Activated CD4-positive, CD25-positive, alpha-beta regulatory T cell treated with anti-CD3 and anti-CD28 coated beads, Interleukin-2, amount 50 U/mL, for 16 hours (primary cell): ENCODE data around the gene PTPN14.
A peak's percentile ranks its signal among the peaks of the same experiment; 100 is the strongest.

Experiments used
- DNase-seq: peaks from one replicate; pipeline ENCODE4 v3.0.0-alpha.2; 2020; ENCODE audit warnings: low read depth, low spot score

Gene PTPN14

DNA sequence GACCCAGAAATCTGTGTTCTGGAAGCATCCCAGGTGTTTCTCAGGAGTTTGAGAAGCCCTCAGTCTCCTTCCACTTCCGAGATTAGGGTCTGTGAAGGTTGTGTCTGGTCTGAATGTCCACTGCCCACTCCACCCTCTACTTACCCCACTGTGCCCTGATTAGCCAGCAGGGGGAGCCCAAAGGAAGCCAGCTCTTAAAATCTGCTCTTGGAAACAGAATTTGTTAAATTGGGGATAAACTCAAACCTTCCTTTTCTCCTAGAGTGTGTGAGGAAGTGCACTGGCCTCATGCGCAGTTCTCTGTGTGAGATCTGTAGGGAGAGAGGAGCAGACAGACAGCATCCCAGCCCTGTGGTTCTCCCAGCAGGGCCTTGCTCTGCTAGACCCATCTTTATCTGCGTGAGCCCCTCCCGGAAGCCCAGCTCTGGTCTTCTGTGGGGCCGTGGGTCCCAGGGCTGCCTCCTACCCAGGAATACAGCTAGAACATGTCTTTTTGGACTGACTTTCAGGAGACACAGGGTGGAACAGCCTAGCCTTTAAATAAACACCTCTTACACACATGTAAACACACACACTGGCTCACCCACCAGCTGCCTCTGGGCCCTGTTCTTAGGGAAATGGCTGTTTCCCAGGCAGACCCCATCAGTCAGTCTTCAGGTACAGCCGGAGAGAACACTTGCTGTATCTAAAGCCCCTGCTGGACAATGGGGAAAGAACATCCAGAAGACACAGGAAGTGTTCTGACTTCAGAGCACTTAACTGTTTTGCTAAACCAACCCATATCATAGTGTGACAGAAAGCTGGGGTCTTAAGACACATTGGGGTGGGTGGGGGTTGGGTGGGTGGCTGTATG, 218.2 kb downstream of the PTPN14 start:
- DNase-seq: no peak

DNA sequence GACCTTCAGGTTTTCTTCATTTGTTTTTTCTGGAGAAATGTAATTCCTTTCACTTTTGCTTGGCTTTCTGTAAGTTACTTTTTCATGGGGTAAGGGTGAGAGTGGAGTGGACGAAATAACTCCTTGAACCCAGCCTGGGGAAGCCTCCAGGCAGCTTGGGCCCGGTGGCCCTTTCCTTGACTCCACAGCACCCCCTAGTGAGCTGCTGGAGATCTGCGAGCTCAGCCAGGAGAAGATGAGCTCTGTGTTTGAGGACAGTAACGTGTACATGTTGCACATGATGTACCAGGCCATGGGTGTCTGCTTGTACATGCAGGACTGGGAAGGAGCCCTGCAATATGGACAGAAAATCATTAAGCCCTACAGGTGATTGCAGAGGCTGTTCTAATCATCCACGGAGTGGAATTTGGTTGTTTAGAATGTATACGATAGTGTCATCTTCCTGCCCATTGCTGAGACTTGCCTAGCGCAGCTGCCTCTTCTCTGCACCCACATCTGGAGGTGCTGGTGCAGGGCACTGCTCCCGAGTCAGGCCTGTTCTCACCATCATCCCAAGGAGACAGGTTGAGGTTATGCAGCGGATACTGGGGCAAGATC, 219.5 kb downstream of the PTPN14 start:
- DNase-seq: no peak

DNA sequence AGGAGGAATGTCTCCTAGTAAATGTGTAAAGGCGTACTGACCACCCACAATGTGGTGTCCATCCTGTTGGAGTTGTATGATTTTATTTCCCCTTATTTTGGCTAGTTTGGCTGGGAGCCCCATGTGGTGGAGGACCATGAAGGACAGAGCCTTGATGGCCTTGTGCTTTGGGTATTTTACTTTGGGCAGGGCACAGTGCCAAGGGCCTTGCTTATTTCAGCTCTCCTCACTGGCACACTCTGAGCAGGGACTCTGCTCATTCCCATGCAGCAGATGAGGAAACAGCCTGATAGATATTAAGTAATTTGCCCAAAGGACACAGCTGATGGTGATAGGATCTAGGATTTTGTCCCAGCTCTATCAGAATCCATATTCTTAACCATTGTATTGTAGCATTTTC, 220.2 kb downstream of the PTPN14 start:
- no peak for DNase-seq

DNA sequence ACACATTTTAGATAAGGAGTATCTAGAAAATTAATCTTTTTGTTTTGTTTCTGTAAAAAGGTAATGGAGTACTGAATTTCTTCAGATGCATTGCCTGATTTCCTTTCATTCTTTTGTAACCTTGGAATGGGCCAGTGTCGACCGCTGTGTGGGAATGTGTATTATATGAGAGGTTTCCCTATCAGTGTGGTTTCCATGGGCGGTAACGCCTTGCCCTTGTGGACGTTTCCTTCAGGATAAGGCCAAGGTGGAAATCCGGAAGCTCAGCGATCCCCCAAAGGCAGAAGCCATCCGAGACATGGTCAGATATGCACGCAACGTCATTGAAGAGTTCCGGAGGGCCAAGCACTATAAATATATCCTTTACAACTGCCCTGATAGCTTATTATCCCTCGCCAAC, 220.7 kb downstream of the PTPN14 start:
- no peak for DNase-seq

DNA sequence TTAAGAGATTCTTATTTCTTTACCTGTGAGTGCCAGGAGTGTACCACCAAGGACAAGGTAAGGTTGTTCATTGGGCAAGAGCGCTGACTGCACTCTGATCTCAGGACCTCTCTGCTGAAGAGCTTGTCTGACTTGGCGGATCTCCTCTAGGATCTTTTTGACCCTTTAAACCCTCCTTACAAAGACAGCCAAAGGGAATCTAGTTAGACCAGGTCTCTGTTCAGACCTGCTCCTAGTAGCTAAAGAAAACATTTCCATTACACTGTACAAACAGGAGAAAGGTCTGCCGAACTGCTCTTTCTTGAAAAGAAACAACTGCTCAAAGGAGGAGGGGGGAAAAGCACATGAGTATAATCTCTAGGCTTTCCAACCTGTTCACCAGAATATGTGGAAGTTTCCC, 221.2 kb downstream of the PTPN14 start:
- DNase-seq: no peak

DNA sequence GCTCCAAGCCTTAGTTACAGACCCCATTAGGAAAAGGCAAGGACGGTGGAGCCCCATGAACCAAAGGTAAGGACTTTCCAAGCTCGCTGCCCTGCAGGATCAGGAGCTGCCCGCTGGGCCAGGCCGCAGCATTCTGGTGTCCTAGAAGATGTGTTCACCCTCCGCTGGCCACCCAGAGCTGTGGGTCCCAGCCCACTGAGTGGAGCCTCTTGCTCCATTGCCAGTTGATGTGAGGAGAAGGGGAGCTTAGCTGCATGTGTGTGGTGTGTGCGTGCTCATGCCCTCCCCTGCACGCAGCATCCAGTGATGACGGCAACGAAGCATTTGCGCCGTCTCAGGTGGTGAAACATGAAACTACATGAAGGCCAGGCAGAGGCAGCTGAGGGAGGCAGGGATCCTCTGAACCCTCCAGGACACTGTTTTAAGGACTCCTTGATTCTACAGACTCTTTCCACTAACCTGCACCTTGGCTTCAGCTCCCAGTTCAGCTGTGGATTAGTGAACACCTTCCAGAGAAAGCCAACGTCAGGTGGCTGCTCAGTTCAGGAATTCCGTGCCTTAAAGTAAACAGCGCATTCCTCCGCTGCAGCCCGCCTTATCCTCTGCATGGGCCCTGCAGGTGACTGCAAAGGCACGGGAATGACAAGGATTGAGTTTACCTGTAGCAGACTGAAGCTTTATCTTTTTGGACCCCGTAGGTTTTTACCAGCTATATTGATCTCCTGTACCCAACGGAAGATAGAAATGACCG, 221.8 kb downstream of the PTPN14 start:
- no peak for DNase-seq

DNA sequence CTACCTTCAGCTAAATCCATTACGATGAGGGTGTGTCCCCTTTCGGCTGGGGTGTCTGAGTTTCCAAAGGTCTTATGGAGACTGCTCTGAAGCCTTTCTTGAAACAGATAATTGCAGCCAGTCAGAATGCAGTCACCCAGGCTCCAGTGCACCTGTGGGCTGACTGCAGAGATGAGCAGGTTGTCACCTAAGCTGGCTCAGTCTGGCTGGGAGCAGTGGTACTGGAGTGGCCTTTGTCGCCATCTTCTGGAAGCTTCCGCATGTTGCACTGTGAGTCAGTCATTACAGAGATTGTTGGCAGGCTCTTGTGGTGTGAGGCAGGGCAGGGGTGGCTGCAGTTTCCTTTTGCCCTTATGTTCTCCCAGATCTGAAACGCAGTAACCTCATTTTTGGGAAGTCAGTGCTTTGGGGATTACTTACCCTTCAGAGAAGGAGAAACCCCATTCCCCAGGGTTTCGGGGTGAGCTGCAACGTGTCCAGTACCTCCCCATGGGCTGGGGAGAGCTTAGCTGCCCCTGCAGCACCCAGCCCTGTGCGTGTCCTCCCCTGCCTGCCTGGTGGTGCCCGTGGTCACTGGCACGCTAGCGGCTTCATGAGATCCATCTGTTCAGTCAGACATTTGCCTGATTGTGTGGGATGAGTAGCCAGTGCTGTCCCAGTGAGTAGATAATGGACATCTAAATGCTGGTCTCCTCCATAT, 222.5 kb downstream of the PTPN14 start:
- DNase-seq: peak; percentile 48

DNA sequence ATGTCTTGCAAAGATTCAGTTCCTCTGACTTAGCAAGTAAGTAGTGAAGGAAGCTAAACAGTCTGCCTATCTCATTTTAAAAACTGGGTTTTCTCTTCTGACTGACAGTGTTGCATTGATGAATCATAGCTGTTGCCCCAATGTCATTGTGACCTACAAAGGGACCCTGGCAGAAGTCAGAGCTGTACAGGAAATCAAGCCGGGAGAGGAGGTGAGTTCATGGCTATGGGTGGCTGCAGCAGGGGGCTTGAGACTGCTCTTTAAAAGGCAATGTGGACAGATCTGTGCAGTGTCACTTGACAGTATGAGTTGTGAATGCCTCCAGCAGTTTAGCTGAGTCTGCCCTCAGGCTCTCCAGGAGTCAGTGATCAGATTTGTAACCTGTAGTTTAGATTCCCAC, 223.9 kb downstream of the PTPN14 start:
- DNase-seq: no peak

DNA sequence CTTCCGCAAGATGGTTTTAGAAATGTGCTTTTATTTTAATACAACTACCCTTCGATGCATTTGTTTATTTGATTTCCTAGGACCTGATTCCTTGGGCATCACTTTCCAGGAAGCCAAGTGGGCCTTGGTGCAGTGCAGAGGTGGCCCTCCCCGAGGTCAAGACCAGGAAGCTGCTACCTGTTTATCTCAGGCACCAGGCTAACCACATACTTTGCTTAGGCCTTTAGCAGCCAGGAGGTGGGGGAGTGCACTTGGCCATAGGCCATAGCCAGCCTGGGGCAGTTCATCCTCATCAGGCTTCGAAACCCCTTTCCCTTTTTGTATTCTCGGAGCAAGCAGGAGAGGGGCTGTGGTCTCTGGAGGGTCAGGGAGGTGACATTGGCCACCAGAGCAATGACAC, 225.0 kb downstream of the PTPN14 start:
- DNase-seq: no peak

DNA sequence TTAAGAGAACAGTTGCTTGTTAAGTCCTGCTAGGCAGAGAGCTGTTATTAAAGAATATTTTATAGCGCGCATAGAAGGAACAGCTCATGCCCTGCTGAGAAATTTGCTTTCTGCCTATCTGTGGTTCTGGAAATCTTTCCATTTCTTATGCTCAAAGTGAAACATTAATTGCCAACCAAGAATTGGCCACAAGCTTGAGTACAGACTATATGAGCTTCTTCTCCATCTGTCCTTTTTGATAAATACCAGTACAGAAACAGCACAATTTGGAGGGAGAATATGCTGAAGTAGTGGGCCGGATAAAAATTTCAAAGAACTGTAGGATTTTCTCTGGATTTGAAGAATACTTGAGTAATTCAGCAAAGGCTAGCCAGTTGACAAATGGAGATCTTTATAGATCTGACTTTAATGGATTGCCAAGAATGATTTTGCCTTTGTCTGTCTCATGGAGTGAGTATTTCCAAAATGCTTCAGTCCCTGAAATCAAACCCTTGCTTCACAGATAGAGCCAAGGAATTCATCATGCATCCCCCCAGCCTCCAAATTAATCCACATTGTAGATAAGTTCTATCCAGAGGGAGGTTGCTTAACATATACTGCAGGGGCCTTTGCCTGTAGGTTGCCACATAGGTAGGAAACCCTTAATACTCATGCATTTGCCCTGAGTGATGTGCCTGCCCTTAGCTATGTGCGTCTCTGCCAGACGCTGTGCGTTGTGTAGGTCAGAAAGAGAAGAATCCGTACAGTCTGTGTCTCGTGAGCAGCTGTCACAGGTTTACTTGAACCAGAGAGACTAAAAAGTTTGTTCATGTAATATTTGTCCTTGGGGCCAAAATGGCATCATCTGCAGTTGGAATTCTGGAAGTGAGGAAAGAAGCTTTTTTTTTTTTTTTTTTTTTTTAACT, 226.3 kb downstream of the PTPN14 start:
- DNase-seq: no peak

DNA sequence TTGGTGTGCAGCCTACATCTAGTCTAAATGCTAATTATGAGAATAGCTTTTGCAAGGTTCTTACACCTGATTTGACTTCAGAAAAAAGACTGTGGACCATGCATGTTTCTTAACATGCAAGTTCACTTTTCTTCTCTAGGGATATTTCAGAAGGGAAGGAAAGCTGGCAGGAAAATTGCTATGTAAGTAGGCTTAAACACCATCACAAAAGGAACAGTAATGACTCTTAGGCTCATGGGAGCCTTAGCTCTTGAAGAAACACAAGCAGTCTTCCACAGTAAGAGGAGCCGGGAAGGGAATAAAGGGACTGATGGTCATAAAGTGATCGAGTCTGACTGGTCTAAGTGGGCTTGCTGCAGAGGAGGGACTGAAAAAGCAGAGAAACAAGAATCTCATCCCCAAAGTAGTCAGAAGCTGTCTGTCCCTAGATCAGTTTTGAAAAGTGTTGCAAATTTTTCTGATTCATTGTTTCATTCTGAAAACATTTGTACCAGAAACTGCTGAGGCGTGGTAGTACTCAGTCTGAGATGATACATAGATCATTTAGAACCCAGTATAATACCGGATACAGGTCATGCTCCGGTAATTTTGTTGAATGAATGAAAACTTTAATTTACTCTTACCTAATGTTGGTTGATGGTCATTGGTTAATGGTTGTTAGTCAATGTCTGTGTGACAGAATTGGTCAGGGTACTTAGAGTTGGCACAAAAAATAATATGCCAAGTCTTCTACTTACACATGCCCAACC, 229.5 kb downstream of the PTPN14 start:
- no peak for DNase-seq

DNA sequence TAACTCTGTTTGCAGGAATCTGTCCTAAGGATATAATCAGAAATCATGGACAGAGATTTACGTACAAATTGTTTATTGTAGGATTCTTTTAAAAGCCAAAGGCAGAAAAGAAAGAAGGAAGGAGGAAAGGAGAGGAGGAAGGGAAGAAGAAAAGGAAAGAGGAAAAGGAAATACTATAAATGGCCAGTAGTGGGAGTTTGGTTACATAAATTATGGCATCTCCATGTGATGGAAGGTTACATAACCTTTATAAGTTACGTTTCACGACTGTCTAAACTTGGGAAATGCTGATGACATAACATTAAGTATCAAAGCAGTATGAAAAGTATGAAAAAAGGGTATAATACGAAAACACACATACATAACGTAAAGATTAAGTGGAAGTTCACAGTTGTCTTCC, 231.5 kb downstream of the PTPN14 start:
- no peak for DNase-seq

DNA sequence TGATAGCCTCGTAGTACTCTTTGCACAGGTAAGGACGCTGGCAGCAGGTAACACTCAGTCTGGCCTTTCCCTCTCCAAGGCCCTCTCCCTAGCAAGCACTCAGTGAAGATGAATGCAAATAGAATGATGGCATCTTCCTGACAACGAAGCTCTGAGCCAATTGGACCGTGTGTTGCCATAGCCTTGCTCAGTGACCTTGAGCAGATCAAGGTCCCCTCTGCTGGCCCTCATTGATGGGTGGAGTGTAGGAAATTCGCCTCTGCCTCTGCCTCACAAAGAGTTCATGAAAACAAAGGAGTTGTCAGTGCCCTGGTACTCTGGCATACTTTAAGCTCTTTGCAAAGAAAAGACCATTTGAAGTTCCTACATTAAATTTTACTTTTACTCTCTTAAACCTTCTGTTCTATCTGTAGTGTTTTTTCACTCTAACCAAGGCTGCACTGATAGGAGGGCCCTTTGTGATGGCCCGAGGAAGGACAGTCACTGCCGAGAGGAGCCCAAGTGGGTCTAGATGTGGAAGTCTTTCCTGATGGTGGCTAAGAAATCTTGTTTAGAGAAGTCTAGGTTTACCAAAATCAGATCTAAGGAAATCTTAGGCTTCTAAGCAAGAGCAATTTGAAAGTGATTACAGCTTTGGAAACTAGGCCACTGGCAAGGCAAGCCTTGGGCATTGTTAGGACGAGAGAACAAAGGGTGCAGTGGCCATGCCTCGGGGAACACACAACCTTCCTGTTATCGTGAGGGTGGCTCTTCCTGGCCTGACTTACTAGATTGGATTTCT, 232.3 kb downstream of the PTPN14 start:
- DNase-seq: no peak

DNA sequence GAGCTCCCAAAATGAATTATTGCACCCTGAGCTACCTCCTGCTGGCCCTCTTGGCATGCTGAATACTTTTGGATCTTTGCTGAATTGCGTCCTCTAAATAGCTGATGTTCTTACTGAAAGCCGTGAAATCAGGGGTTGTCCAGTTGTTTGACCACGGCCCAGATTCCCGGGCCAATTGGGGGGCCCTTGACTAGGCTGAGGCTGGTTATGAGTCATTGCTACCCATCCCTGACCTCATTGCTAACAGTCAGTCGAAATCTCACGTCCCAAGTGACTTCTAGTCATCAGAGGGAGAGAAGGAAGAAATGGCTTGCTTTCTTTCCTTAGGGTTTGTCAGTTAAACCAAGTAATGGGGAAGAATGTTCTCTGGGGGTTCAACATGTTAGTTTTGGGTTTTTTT, 233.0 kb downstream of the PTPN14 start:
- DNase-seq: no peak

DNA sequence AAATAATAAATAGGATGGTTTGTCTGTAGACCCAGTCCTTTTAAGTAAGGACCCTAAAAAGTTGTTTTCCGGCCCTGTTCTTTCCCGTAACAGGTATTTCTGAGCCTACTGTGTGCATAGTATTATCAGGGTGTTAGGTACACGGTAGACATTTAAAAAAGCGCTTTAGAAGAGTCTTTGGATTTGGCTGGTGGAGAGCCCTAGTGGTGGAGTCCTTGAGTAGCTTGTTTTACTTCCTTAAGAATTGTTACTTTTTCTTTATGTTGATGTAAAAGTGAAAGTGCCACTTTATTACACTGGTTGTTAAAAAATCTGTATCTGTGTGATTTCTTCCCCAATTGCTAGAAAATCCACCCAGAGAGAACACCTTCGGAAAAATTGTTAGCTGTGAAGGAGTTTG, 233.7 kb downstream of the PTPN14 start:
- no peak for DNase-seq

DNA sequence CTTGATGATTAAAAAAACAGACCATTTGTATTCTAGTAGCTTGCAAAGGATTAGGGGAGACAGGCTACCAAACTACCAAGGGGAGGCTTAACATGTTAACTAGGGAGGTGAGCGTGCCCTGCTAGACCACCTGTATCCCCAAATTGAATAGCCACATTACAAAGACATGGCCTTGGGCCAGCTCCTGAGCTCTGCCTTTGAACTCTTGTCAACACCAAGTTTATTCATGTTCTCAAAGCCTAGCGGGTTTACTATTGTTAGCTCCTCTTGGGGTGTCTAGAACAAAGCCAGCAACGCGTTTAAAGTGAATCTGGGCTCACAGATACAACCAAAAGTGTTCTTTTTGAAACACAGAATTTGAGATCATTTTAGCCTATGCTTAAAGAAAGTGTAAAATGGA, 234.1 kb downstream of the PTPN14 start:
- no peak for DNase-seq

DNA sequence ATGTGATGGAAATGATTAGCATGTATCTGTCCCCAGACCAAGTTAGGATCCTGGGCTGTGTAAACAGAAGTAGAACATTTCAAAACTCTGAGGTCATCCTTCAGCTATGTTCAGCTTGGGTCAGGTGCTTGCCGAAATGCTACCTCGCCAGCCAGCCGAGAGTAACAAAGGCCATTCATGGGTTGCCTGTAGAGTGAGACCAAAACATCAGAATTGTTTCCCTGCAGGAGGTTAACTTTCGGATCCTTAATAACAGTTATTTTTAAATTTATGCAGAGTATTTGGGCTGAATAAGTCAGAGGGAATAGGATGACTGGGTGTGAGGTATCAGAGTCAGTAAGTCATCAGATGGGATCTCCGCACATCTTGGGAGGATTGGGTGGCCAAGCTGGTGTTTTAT, 234.8 kb downstream of the PTPN14 start:
- no peak for DNase-seq

DNA sequence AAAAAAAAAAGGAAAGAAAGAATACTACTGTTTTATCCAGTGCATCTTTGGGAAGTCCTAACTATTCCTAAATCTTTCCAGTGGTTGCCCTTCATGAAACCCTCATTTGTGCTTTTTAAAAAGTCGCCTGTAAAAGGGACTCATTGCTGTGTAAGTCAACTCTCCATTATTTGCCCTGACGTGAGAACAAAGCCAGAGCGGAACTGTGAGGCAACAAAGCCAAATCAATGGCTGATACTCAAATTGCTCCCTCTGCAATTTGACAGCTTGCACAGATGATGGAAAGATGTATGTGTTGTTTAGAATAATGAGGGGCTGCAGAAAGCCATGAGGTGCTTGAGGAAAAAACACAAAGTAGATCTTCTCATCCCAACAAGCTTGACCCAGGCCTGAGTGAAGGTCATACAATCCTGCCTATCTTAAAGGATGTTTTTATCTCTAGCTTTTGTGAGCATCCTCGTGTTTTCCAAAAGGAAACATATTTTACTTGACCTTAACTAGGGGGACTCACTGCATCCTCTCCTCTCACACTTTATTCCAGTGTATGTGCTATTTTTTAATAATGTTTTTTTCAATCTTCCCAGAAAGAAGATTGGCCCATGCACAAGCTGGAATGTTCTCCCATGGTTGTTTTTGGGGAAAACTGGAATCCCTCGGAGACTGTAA, 237.1 kb downstream of the PTPN14 start:
- no peak for DNase-seq

DNA sequence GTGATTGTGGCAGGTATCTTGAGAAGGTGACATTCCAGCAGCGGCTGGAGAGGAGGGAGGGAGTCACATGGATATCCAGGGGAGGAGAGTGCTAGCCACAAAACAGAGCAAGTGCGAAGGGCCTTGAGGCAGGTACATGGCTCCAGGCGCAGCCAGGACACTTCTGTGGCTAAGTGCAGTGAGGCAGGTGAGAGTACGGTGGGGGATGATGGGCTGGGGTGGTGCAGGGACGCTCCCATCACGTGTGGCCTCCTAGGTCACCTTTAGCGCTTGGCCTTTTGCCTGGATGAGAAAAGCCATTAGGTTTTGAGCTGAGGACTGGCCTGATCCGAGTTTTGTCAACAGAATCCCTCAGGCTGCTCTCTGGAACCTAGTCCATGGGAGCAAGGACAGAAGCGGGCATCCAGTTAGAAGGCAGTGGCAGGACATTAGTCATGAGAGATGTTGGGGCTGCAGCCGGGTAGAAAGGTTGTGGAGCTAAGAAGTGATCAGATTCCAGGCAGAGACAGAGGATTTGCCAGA, 238.8 kb downstream of the PTPN14 start:
- DNase-seq: no peak
